Measurements from ENCODE around the gene IL1RAPL2.

DNA sequence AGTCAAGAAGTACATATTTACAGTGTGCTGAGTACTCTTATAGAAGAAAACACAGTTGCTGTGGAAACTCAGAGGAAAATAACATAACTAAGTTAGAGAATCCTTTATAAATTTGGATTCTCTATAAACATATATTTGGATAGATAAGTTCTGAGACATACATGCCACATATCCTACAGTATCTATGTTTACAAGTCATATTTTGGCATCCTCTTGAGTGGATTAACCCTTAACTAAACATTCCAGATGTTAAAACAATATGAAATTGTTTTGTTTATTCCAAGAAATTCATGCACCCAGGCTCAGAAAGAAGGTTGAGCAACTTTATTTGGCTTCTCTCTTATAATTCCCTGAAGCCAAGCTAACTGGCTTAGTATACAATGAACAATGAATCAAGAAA is 387.3 kb downstream of the IL1RAPL2 start:
- TF ChIP-seq, protein P1, sequence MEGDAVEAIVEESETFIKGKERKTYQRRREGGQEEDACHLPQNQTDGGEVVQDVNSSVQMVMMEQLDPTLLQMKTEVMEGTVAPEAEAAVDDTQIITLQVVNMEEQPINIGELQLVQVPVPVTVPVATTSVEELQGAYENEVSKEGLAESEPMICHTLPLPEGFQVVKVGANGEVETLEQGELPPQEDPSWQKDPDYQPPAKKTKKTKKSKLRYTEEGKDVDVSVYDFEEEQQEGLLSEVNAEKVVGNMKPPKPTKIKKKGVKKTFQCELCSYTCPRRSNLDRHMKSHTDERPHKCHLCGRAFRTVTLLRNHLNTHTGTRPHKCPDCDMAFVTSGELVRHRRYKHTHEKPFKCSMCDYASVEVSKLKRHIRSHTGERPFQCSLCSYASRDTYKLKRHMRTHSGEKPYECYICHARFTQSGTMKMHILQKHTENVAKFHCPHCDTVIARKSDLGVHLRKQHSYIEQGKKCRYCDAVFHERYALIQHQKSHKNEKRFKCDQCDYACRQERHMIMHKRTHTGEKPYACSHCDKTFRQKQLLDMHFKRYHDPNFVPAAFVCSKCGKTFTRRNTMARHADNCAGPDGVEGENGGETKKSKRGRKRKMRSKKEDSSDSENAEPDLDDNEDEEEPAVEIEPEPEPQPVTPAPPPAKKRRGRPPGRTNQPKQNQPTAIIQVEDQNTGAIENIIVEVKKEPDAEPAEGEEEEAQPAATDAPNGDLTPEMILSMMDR (tag by site-specific recombination; IDR thresholded peaks at IDR 0.05), result no peak
- TF ChIP-seq ZNF174 (tag by site-specific recombination; IDR thresholded peaks at IDR 0.05) (no peak), ZNF132 (tag by site-specific recombination; IDR thresholded peaks at IDR 0.05; ENCODE audit: borderline replicate concordance) (no peak), ZNF24 (tag by site-specific recombination; IDR thresholded peaks at IDR 0.05) (no peak), ZNF423 (tag by site-specific recombination; IDR thresholded peaks at IDR 0.05) (no peak), ZNF37A (tag by site-specific recombination; IDR thresholded peaks at IDR 0.05) (no peak), ZNF629 (tag by site-specific recombination; IDR thresholded peaks at IDR 0.05) (no peak), ZNF2 (tag by site-specific recombination; IDR thresholded peaks at IDR 0.05) (no peak), ZNF10 (tag by site-specific recombination; IDR thresholded peaks at IDR 0.05) (no peak), ZNF112 (tag by site-specific recombination; IDR thresholded peaks at IDR 0.05) (no peak), YY1 (tag by site-specific recombination; IDR thresholded peaks at IDR 0.05) (no peak), BCL11A (tag by site-specific recombination; IDR thresholded peaks at IDR 0.05; ENCODE audit: low read depth) (no peak), HOXA7 (CRISPR knock-in tag; IDR thresholded peaks at IDR 0.05; ENCODE audit: borderline replicate concordance) (no peak)
- TF ChIP-seq, protein P2, sequence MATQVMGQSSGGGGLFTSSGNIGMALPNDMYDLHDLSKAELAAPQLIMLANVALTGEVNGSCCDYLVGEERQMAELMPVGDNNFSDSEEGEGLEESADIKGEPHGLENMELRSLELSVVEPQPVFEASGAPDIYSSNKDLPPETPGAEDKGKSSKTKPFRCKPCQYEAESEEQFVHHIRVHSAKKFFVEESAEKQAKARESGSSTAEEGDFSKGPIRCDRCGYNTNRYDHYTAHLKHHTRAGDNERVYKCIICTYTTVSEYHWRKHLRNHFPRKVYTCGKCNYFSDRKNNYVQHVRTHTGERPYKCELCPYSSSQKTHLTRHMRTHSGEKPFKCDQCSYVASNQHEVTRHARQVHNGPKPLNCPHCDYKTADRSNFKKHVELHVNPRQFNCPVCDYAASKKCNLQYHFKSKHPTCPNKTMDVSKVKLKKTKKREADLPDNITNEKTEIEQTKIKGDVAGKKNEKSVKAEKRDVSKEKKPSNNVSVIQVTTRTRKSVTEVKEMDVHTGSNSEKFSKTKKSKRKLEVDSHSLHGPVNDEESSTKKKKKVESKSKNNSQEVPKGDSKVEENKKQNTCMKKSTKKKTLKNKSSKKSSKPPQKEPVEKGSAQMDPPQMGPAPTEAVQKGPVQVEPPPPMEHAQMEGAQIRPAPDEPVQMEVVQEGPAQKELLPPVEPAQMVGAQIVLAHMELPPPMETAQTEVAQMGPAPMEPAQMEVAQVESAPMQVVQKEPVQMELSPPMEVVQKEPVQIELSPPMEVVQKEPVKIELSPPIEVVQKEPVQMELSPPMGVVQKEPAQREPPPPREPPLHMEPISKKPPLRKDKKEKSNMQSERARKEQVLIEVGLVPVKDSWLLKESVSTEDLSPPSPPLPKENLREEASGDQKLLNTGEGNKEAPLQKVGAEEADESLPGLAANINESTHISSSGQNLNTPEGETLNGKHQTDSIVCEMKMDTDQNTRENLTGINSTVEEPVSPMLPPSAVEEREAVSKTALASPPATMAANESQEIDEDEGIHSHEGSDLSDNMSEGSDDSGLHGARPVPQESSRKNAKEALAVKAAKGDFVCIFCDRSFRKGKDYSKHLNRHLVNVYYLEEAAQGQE (tag by site-specific recombination; IDR thresholded peaks at IDR 0.05), result no peak

All from HEK293 (cell line).